Cardiac fibroblast (primary cell): ENCODE results near the gene ZNF135.

Source experiments
- DNase-seq, 2 donors: peaks; one replicate each; pipeline versions ENCODE4 v3.0.0 to v3.0.0-alpha.2; 2010; ENCODE audit warnings: low read depth in 2 of 2
- H3K4me3 ChIP-seq, 2 donors: replicated peaks in 1 of 2; 1 replicate in 1 of 2; 2 replicates in 1 of 2; pipeline ENCODE4 v1.5.1; 2011; ENCODE audit warnings: low read depth in 2 of 2, low read length in 2 of 2, mild to moderate bottlenecking in 2 of 2, moderate library complexity in 1 of 2
- CTCF ChIP-seq: IDR thresholded peaks from one replicate; pipeline ENCODE4 v1.5.1; 2011; ENCODE audit warnings: low read depth, mild to moderate bottlenecking, low read length, inconsistent platforms

ZNF135 gene

DNA sequence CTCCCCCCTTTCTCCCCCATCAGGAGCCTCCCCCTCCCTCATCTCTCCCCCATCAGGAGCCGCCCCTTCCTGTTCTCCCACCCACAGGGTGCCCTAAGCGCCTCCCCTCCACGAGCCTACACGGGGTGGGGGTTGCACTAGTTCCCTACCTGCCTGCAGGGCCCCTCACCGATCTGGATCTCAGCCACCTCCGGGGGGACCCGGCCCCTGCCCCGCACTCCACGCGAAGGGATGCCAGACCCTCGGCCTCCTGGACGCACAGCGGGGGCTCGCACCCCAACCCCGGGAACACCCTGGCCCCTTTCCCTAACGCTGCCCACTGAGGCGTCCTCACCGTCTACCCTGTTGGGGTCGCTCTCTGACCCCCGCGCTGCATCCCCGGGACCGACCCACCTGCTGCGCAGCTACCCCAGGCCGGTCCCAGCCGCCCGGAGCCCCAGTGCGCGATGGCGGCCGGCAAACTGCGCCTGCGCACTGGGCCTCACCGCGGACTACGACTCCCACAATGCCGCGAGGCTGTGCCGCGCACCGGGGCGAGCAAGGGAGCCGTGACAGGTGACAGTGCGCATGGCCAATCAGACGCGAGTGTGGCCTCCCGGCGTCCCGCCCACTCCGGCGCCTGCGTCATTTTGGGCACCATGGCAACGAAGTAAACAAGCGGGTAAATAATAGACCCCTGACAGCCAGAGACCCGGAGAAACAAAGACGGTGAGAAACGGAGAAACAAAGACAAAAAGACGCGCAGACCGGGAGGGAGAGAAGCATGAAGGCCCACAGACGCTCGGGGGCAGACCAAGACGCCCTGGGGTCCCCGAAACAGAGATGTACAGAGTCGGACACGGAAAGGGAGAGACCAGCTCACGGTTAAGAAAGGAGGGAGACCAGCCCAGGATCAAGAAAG is 38.9 kb downstream of the ZNF135 start, which contains the start of gene ZSCAN18:
Gene ZSCAN18, minus strand, starts transcription at position 451 of the 901 bp plus-strand sequence. CDS start 7,964 bp downstream, outside the sequence.
- no peak for TF ChIP-seq CTCF
- peak within 1 kb of the TSS; percentile 96 to 98 for H3K4me3 ChIP-seq
- DNase-seq = peak; percentile 96 to 98

- TF ChIP-seq CTCF = no peak
- H3K4me3 ChIP-seq = peak overlapping the region; percentile 55 to 96
- DNase-seq = no peak
Measured at GRCh38 chr19:58098682-58098998, 39.6 kb downstream of the ZNF135 start.

DNA sequence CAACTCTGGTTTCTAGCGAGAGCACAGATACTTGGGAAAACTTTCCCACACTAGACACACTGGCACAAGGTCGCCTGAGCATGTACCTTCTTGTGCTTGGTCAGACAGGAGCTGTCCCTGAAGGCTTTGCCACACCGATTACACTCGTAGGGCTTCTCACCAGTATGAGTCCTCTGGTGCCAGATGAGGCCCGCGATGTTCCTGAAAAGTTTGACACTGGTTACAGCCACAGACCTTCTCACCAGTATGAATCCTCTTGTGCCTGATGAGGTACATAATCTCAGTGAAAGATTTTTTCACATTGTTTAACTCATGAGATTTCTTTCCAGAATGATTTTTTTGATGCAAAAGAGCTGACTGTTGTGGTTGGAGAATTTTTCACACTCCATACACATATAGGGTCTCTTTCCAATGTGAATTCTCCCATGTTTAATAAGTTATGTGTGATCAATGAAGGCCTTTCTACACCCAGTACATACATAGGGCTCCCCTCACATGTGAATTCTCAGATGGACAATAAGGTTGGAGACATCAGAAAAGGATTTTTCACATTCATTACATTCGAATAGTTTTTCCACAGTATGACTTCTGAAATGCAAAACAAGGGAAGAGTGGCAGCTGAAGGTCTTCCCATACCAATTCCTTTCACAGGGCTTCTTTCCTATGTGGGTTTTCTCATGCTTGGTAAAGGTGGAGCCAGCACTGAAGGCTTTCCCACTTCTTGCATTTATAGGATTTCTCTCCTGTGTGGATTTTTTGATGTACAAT is 48.9 kb downstream of the ZNF135 start:
- DNase-seq = no peak
- no peak overlapping the region for H3K4me3 ChIP-seq
- no peak for TF ChIP-seq CTCF

DNA sequence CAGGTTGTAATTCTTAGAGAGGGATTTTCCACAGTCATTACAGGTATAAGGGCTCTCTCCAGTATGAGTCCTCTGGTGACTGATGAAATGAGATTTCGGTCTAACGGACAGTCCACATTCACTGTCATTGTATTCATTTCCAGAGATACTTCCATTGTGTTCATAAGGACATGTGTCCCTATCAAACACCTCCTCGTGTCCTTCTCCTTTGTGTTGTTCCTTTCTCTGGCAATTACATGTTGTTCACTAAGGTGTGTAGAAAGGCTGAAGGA is 49.4 kb downstream of the ZNF135 start:
- H3K4me3 ChIP-seq = no peak overlapping the region
- DNase-seq = no peak
- TF ChIP-seq CTCF = no peak

- DNase-seq = no peak
- H3K4me3 ChIP-seq = no peak overlapping the region
- no peak for TF ChIP-seq CTCF
Measured at GRCh38 chr19:58117841-58118575, 58.9 kb downstream of the ZNF135 start.

DNA sequence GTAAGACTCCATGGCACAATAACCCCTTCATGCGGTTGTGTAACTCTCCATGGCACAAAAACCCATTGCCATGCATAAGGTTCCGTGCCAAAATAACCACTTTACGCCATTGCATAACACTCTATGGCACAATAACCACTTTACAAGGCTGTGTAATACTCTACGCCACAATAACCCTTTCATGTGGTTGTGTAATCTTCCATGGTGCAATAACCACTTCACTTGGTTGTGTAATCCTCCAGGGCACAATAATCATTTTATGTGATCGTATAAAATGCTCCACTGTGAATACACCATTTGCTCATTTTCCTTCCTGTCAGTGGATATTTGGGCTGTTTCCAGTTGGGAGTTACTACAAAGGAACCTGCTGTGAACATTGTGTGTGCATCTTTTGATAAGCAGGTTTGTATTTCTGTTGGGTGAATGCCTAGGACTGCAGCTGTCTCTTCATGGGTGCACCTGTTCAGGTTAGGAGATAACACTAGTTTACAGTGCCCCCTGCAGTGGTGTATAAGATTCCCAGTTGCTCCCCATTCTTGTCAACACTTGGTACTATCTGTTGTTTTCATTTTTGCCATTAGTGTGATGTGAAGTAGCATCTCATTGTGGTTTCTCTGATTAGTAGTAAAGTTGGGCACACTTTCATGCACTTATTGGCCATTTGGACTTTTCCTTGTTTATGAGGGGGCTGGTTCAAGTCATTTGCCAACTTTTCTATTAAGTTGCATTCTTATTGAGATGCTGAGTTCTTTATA is 60.1 kb downstream of the ZNF135 start:
- no peak overlapping the region for H3K4me3 ChIP-seq
- DNase-seq = no peak
- TF ChIP-seq CTCF = no peak
